HG03139 (cell line): ENCODE data around the gene TAF8.

ENCODE experiments used
- ATAC-seq: cut with Tn5 transposase; IDR thresholded peaks from one replicate; pipeline ENCODE4 v1.9.1; 2021; ENCODE audit not compliant: unreplicated experiment

The TAF8 gene

GRCh38 chr6:42095094-42095493 lies 44.8 kb downstream of the TAF8 start:
- no peak for ATAC-seq

GRCh38 chr6:42095776-42096541 lies 45.6 kb downstream of the TAF8 start:
- ATAC-seq, result no peak

GRCh38 chr6:42099340-42100028 lies 49.2 kb downstream of the TAF8 start:
- no peak for ATAC-seq

GRCh38 chr6:42100029-42100901 lies 49.9 kb downstream of the TAF8 start:
- no peak for ATAC-seq

- no peak for ATAC-seq
These were observed 50.9 kb downstream of the TAF8 start for GRCh38 chr6:42101186-42101657.

- ATAC-seq, result no peak
These were observed 52.9 kb downstream of the TAF8 start for GRCh38 chr6:42103216-42103615.

- ATAC-seq, result no peak
These were observed 53.4 kb downstream of the TAF8 start for GRCh38 chr6:42103753-42104094.

GRCh38 chr6:42104095-42104803 lies 53.9 kb downstream of the TAF8 start:
- ATAC-seq, result no peak

- no peak for ATAC-seq
These were observed 54.4 kb downstream of the TAF8 start for GRCh38 chr6:42104804-42105125.

GRCh38 chr6:42105156-42105648 lies 54.9 kb downstream of the TAF8 start:
- no peak for ATAC-seq

GRCh38 chr6:42105709-42106108 lies 55.4 kb downstream of the TAF8 start:
- no peak for ATAC-seq

GRCh38 chr6:42106112-42107023 lies 56.0 kb downstream of the TAF8 start:
- no peak for ATAC-seq

- no peak for ATAC-seq
These were observed 57.7 kb downstream of the TAF8 start for GRCh38 chr6:42108071-42108470.

GRCh38 chr6:42110683-42111082 lies 60.4 kb downstream of the TAF8 start:
- ATAC-seq, result no peak

GRCh38 chr6:42112351-42112750 lies 62.0 kb downstream of the TAF8 start:
- no peak for ATAC-seq

- ATAC-seq, result no peak
These were observed 63.8 kb downstream of the TAF8 start for GRCh38 chr6:42113936-42114636.

GRCh38 chr6:42117843-42118161 lies 67.5 kb downstream of the TAF8 start:
- no peak for ATAC-seq

GRCh38 chr6:42118162-42119001 lies 68.1 kb downstream of the TAF8 start:
- no peak for ATAC-seq
